Muscle of arm (tissue), 12 donors: ENCODE results near the gene PUS1. TPM values are rescaled to one million over a fixed set of nuclear protein-coding genes. Genes with fewer than 3 reads are reported as not detected.
"Not testable (repeated sequence)": the region's sequence is repeated elsewhere in the genome, so short reads cannot be mapped to it uniquely, and the experiment has no call there.

Experiments used
- DNase-seq: peaks from one replicate; pipeline ENCODE4 v3.0.0-alpha.2; 2013
- polyA plus RNA-seq, 12 donors: library from polyadenylated mRNA; unstranded; fragments of 120-200 nt; gene quantifications; one replicate each; pipeline ENCODE4 v1.2.1, GENCODE V29; 2013; ENCODE audit not compliant: insufficient read length in 12 of 12

The PUS1 gene
- polyA plus RNA-seq, 12 donors = 7.4 to 15.6 (median 10.2) TPM; not detected in 1

DNA sequence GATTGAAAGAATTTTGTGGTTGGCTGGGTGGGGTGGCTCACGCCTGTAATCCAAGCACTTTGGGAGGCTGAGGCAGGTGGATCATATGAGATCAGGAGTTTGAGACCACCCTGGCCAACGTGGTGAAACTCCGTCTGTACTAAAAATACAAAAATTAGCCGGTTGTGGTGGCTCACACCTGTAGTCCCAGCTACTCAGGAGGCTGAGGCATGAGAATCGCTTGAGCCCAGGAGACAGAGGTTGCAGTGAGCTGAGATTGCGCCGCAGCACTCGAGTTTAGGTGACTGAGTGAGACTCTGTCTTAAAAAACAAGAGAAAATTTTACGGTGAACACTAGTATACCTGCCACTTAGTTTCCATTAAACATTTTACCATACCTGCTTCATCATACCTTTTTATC, 24.7 kb downstream of the PUS1 start:
- DNase-seq = not testable (repeated sequence)

DNA sequence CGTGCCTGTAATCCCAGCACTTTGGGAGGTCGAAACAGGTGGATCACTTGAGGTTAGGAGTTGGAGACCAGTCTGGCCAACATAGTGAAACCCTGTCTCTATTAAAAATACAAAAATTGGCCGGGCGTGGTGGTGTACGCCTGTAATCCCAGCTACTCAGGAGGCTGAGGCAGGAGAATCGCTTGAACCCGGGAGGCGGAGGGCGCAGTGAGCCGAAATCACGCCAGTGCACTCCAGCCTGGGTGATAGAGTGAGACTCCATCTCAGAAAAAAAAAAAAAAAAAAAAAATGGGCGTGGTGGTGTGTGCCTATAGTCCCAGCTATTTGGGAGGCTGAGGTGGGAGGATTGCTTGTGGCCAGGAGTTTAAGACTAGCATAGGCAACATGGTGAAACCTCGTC, 25.4 kb downstream of the PUS1 start:
- DNase-seq = not testable (repeated sequence)

GRCh38 chr12:131959116-131959515, 30.0 kb downstream of the PUS1 start:
- DNase-seq = no peak

DNA sequence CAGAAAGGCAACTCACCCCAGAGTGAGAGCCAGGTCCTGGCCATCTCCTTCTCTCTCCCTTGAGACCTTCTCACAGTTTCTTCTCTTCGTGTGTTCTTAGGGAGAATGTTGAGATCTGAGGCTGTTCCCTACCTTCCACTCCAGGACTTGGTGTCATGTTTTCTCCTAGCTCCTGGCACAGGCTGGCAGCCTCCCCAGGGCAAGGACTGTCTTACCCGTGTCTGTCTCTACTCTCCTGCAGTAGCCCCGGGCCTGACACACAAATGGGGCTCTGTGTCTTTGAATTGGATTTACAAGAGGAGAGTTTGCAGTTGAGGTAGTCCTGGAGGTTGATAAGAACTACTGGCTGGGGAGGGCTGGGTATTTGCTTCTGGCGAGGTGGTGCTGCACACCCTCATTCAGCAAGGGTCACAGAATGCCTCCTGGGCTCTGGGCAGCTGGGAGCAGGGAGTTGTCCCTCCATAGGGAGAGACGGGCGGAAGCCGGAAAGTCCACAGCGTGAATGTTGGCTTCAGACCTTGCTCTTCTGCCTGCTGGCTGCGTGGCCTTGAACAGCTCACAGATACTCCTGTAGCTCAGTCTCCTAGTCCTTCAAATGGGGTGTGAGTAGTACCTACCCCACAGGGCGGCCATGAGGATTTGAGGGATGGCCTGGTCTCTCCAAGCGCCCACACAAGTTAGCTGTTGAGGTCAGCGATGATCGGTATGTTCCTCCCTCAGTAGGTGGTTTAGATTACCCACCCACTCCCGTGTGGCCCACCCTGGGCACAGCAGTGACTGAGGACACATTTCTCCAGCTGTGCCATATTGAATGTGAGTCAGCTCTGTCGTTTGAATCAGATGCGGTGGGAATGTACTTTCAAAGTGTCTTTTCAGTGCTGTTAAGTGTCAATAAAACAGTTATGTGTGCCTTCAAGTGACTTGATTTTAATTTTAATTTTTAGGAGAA, 30.8 kb downstream of the PUS1 start:
- DNase-seq = no peak

DNA sequence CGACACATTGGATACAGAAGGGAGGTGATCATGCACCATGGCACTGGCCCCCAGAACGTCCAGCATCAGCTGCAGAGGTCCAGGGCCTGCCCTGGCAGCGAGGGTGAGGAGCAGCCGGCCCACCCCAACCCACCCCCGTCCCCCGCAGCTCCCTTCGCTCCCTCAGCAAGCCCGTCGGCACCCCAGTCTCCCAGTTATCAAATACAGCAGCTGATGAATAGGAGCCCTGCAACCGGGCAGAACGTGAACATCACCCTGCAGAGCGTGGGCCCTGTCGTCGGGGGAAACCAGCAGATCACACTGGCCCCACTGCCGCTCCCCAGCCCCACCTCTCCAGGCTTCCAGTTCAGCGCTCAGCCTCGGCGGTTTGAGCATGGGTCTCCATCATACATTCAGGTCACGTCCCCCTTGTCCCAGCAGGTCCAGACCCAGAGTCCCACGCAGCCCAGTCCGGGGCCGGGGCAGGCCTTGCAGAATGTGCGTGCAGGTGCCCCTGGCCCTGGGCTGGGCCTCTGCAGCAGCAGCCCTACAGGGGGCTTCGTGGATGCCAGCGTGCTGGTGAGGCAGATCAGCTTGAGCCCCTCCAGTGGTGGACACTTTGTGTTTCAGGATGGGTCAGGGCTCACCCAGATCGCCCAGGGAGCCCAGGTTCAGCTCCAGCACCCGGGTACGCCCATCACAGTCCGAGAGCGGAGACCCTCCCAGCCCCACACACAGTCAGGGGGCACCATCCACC, 31.7 kb downstream of the PUS1 start:
- DNase-seq = not testable (repeated sequence)

- DNase-seq = not testable (repeated sequence)
These were observed 32.3 kb downstream of the PUS1 start for GRCh38 chr12:131961328-131961727.

GRCh38 chr12:131962069-131962468, 33.0 kb downstream of the PUS1 start:
- no peak for DNase-seq

DNA sequence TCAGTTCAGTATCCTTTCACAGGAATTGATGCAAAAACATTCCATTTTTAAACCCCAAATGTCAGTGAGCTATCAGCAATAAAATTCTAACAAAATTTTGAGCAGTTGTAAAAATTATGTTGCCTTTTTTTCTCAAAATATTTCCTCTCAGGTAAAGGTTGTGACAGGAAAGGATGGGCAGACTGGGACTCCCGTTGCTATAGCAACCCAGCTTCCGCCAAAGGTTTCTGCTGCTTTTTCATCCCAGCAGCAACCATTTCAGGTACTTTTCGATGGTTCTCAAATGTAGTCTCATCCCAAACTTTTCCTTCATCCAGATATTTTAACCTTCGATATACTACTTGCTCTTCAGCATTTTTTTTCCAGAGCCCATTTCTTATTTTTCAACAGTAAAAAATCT, 34.3 kb downstream of the PUS1 start:
- no peak for DNase-seq

DNA sequence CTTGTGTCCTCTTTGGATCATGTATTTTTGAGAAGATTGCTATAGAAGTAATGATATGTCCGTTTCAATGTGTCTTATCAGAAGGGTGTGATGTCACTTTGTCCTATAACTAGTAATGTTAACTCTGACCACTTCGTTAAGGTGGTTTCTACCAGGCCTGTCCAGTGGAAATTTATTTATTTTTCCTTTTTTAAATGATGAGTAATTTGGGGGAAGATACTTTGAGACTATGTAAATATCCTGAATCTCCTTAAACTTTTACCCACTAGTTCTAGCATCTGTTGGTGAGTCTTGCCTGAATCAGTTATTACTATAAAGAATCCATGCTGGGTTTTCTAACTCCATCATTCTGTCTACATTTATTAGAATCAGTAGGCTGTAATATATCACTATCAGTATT, 36.0 kb downstream of the PUS1 start:
- no peak for DNase-seq

DNA sequence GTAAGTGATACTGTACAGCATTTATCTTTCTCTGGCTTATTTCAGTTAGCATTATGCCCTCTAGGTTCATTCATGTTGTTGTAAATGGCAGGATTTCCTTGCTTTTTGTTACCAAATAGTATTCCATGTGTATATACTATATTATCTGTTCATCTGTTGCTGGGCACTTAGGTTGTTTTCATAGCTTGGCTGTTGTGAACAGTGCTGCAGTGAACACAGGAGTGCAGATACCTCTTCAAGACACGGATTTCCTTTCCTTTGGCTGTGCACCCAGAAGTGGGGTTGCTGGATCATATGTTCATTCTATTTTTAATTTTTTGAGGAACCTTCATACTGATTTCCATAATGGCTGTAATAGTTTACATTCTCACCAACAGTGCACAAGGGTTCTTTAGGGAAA, 42.1 kb downstream of the PUS1 start:
- no peak for DNase-seq

GRCh38 chr12:131975228-131975627, 46.2 kb downstream of the PUS1 start:
- DNase-seq = no peak

DNA sequence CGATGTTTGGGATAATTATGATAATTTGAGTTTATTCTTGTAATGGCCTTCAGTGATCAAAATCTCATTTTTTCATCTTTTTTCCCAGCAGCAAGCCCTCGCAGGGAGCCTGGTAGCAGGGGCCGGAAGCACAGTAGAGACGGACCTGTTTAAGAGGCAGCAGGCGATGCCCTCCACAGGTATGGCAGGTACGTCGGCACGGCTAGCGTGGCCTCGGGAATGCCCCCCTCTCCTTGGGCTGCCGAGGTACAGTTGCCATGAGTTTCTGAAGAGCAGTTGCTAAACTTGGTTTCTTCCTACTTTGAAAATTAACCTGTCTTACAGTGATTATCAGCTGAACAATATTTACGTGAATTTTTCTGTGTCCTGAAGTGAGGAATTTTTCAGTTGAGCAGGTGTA, 50.5 kb downstream of the PUS1 start:
- DNase-seq = no peak

DNA sequence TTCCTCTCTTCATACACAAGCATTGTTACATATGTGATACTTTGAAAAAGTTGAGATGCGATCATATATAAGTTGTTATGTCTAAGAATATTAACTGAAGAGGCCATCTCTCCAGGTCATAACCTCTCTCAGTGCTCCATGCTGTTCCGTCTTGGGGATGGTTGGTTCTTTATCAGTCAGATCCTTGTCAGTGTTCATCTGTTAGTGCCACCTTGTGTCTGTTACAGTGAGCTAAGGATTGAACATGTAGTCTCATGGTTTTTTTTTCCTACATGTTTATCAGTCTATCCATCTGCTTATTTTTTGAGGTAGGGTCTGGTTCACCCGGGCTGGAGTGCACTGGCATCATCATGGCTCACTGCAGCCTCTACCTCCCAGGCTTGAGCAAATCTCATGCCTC, 51.2 kb downstream of the PUS1 start:
- no peak for DNase-seq

GRCh38 chr12:131981388-131981787, 52.3 kb downstream of the PUS1 start:
- DNase-seq = no peak

DNA sequence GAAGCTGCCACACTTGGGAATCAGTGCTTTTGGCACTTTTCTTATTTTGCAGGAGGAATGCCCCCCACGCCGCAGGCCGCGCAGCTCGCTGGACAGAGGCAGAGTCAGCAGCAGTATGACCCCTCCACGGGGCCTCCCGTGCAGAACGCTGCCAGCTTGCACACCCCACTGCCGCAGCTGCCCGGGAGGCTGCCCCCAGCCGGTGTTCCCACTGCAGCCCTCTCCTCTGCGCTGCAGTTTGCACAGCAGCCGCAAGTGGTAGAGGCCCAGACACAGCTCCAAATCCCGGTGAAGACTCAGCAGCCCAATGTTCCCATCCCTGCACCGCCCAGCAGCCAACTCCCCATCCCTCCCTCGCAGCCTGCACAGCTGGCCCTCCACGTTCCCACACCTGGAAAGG, 53.0 kb downstream of the PUS1 start:
- DNase-seq = no peak

DNA sequence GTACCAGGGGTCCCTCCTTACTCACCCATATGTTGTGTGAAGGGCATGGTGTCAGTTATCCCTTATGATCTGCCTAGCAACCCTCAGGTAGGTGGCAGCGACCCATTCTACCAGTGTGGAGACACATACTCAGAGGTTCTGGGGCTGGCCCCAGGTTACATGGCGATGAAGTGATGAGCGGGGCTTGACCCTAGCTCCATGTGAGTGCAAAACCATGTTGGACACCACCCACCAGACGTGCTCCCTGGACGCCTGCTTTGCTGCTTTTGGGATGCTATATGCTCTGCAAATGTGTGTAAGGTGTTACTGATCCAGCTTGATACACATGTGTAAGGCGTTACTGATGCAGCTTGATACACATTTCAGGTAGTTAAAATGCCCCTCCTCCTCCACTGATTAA, 54.0 kb downstream of the PUS1 start:
- DNase-seq = no peak

DNA sequence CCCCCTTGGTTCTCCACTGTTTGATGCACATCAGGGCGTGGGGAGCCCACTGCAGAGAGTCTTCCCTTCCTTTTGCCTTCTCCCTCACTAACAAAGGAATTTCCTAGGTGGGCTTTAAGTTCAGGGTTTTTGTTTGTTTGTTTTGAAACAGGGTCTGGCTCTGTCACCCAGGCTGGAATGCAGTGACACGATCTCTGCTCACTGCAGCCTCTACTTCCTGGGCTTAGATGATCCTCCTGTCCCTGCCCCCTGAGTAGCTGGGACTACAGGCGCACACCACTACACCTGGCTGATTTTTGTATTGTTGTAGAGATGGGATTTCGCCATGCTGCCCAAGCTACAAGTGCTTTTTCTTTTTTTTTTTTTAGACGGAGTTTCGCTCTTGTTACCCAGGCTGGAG, 54.5 kb downstream of the PUS1 start:
- no peak for DNase-seq

GRCh38 chr12:131984334-131984733, 55.3 kb downstream of the PUS1 start:
- DNase-seq = no peak

DNA sequence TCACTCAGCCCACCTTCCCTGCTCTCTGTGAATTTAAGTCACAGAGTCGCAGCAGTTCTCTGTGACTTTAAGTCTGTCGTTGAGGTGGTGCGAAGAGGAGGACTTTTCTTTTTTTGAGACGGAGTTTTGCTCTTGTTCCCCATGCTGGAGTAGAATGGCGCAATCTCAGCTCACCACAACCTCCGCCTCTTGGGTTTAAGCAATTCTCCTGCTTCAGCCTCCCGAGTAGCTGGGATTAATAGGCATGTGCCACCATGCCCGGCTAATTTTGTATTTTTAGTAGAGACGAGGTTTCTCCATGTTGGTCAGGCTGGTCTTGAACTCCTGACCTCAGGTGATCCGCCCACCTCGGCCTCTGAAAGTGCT, 56.4 kb downstream of the PUS1 start:
- not testable (repeated sequence) for DNase-seq

- DNase-seq = no peak
These were observed 57.3 kb downstream of the PUS1 start for GRCh38 chr12:131986361-131986760.

- no peak for DNase-seq
These were observed 57.8 kb downstream of the PUS1 start for GRCh38 chr12:131986910-131987309.

- DNase-seq = no peak
These were observed 58.5 kb downstream of the PUS1 start for GRCh38 chr12:131987552-131987951.
